Fibroblast of lung (primary cell): ENCODE measurements around the gene ZNF805. TPM values are rescaled to one million over a fixed set of nuclear protein-coding genes. Genes with fewer than 3 reads are reported as not detected.

ENCODE experiments used
- DNase-seq, 2 donors: peaks; one replicate each; pipeline versions ENCODE4 v3.0.0 to v3.0.0-alpha.2; 2010; ENCODE audit warnings: low read depth in 2 of 2
- H2AFZ ChIP-seq: 2 replicates; pipeline ENCODE4 v1.5.1; 2012; ENCODE audit warnings: low read length, control low read depth, inconsistent platforms
- H3K27ac ChIP-seq: 2 replicates; pipeline ENCODE4 v1.5.1; 2011; ENCODE audit warnings: low read length, control low read depth; ENCODE audit not compliant: insufficient read depth
- H3K27me3 ChIP-seq: 2 replicates; pipeline ENCODE4 v1.5.1; 2011; ENCODE audit warnings: mild to moderate bottlenecking, low read length; ENCODE audit not compliant: control insufficient read depth, insufficient read depth
- H3K36me3 ChIP-seq: 2 replicates; pipeline ENCODE4 v1.5.1; 2011; ENCODE audit warnings: low read length; ENCODE audit not compliant: control insufficient read depth, insufficient read depth
- H3K4me1 ChIP-seq: 2 replicates; pipeline ENCODE4 v1.5.1; 2011; ENCODE audit warnings: low read length; ENCODE audit not compliant: control insufficient read depth, insufficient read depth; ENCODE audit errors: extremely low read depth
- H3K4me2 ChIP-seq: 2 replicates; pipeline ENCODE4 v1.5.1; 2011; ENCODE audit warnings: low read length, control low read depth; ENCODE audit not compliant: insufficient read depth; ENCODE audit errors: extremely low read depth
- H3K4me3 ChIP-seq, 4 experiments: fragments of 200-600 bp in 1 of 4; sonication (generic) in 1 of 4; replicated peaks in 1 of 4; 2 replicates each; pipeline ENCODE4 v1.5.1; 2011 to 2016; ENCODE audit warnings: low read length in 4 of 4, low read depth in 3 of 4, mild to moderate bottlenecking in 3 of 4, control low read depth in 2 of 4, inconsistent platforms in 1 of 4, mixed read lengths in 1 of 4; ENCODE audit not compliant: insufficient read depth in 1 of 4; ENCODE audit errors: control extremely low read depth in 1 of 4
- H3K79me2 ChIP-seq: 2 replicates; pipeline ENCODE4 v1.5.1; 2012; ENCODE audit warnings: mild to moderate bottlenecking, low read length, inconsistent platforms; ENCODE audit not compliant: control insufficient read depth, insufficient read depth
- H3K9ac ChIP-seq: 2 replicates; pipeline ENCODE4 v1.5.1; 2011; ENCODE audit warnings: mild to moderate bottlenecking, low read length, control low read depth; ENCODE audit not compliant: insufficient read depth
- H3K9me3 ChIP-seq: 2 replicates; pipeline ENCODE4 v1.5.1; 2012; ENCODE audit warnings: low read depth, low read length; ENCODE audit not compliant: control insufficient read depth, insufficient read depth
- H4K20me1 ChIP-seq: 2 replicates; pipeline ENCODE4 v1.5.1; 2011; ENCODE audit warnings: low read length; ENCODE audit not compliant: control insufficient read depth, insufficient read depth; ENCODE audit errors: extremely low read depth
- CTCF ChIP-seq, 2 donors: IDR thresholded peaks in 1 of 2; conservative IDR thresholded peaks in 1 of 2; 1 replicate in 1 of 2; 2 replicates in 1 of 2; pipeline ENCODE4 v1.5.1; 2011 to 2012; ENCODE audit warnings: low read length in 2 of 2, control low read depth in 1 of 2, inconsistent platforms in 1 of 2, low read depth in 1 of 2, mild to moderate bottlenecking in 1 of 2
- EZH2 ChIP-seq: IDR thresholded peaks from 2 replicates; pipeline ENCODE4 v1.5.1; 2012; ENCODE audit warnings: low read length, control low read depth, mild to moderate bottlenecking; ENCODE audit errors: missing control alignments
- polyA plus RNA-seq, 2 donors: library from polyadenylated mRNA; depleted of rRNA in 1 of 2; stranded (reverse) in 1 of 2; unstranded in 1 of 2; fragments of >200 nt; gene quantifications; 2 replicates each; pipeline ENCODE4 v1.2.1, GENCODE V29; 2011 to 2012; ENCODE audit warnings: missing spikeins in 1 of 2
- total RNA-seq: library from RNA; depleted of rRNA; stranded (reverse); fragments of >200 nt; gene quantifications from 2 replicates; pipeline ENCODE4 v1.2.1, GENCODE V29; 2014

The ZNF805 gene
- total and polyA plus RNA-seq, 2 donors (not counting 1 experiment from before 2014, with no cell fraction given) = 8.1 to 40.6 TPM

- Histone ChIP-seq H3K36me3 (no peaks in the 10 kb centered on the region), H3K27ac (no peak overlapping the region), H3K27me3 (no peaks in the 10 kb centered on the region), H3K4me2 (no peak overlapping the region), H3K9me3 (no peaks in the 10 kb centered on the region), H2AFZ (no peak overlapping the region), H3K9ac (no peak overlapping the region), H3K4me1 (no peaks in the 10 kb centered on the region), H4K20me1 (no peaks in the 10 kb centered on the region), H3K79me2 (no peaks in the 10 kb centered on the region), H3K4me3 (no peak overlapping the region)
- TF ChIP-seq CTCF (conservative IDR thresholded peaks at IDR 0.05 in 1 of 2, IDR thresholded peaks at IDR 0.05 in 1 of 2; ENCODE audit: low read depth in 1 of 2, low read length in 2 of 2) (no peak), EZH2 (no peak)
- no peak for DNase-seq
Observed at GRCh38 chr19:57227502-57227901, 12.9 kb upstream of the ZNF805 start.

GRCh38 chr19:57231686-57232085, 8.7 kb upstream of the ZNF805 start:
- no peak for TF ChIP-seq EZH2
- no peak for TF ChIP-seq CTCF (conservative IDR thresholded peaks at IDR 0.05 in 1 of 2, IDR thresholded peaks at IDR 0.05 in 1 of 2; ENCODE audit: low read depth in 1 of 2, low read length in 2 of 2)
- no peak overlapping the region for H3K27ac ChIP-seq
- H3K27me3 ChIP-seq = no peaks in the 10 kb centered on the region
- H2AFZ ChIP-seq = no peak overlapping the region
- no peak overlapping the region for H3K9ac ChIP-seq
- no peak for DNase-seq
- H3K9me3 ChIP-seq = no peaks in the 10 kb centered on the region
- no peaks in the 10 kb centered on the region for H3K4me1 ChIP-seq
- no peak overlapping the region for H3K4me2 ChIP-seq
- H3K79me2 ChIP-seq = no peaks in the 10 kb centered on the region
- H3K4me3 ChIP-seq = no peak overlapping the region
- no peaks in the 10 kb centered on the region for H3K36me3 ChIP-seq
- H4K20me1 ChIP-seq = no peaks in the 10 kb centered on the region

- Histone ChIP-seq H3K4me1 (no peaks in the 10 kb centered on the region), H3K36me3 (no peaks in the 10 kb centered on the region), H4K20me1 (no peaks in the 10 kb centered on the region), H3K79me2 (no peaks in the 10 kb centered on the region), H3K4me2 (no peak overlapping the region), H3K9ac (no peak overlapping the region), H3K27ac (no peak overlapping the region), H3K4me3 (no peak overlapping the region), H2AFZ (no peak overlapping the region), H3K27me3 (no peaks in the 10 kb centered on the region), H3K9me3 (no peaks in the 10 kb centered on the region)
- no peak for DNase-seq
- TF ChIP-seq EZH2 = no peak
- no peak for TF ChIP-seq CTCF (conservative IDR thresholded peaks at IDR 0.05 in 1 of 2, IDR thresholded peaks at IDR 0.05 in 1 of 2; ENCODE audit: low read depth in 1 of 2, low read length in 2 of 2)
Observed at GRCh38 chr19:57233207-57233606, 7.2 kb upstream of the ZNF805 start.
